Breast epithelium (tissue), 4 donors: ENCODE data around the gene RAP2C. TPM values are rescaled to one million over a fixed set of nuclear protein-coding genes. Genes with fewer than 3 reads are reported as not detected.

Source experiments
- DNase-seq, 2 donors: peaks; one replicate each; pipeline ENCODE4 v3.0.0-alpha.2; 2019; ENCODE audit warnings: low spot score in 2 of 2
- H3K27ac ChIP-seq, 2 donors: fragments of 200-600 bp; sonication (generic) in 1 of 2; one replicate each; pipeline ENCODE4 v1.5.1; 2016 to 2019; ENCODE audit warnings: mild to moderate bottlenecking in 1 of 2
- H3K27me3 ChIP-seq, 2 donors: fragments of 200-600 bp; sonication (generic) in 1 of 2; one replicate each; pipeline versions ENCODE4 v1.5.1 to v1.6.0; 2017 to 2019; ENCODE audit warnings: control low read depth in 1 of 2, mild to moderate bottlenecking in 1 of 2
- H3K36me3 ChIP-seq: fragments of 200-600 bp; one replicate; pipeline ENCODE4 v1.5.1; 2019
- H3K4me1 ChIP-seq, 2 donors: fragments of 200-600 bp; sonication (generic); one replicate each; pipeline ENCODE4 v1.5.1; 2016 to 2019; ENCODE audit warnings: control low read depth in 1 of 2
- H3K4me3 ChIP-seq, 3 donors: fragments of 200-600 bp; sonication (generic); 1 replicate in 2 of 3; 2 replicates in 1 of 3; pipeline ENCODE4 v1.5.1; 2016 to 2019; ENCODE audit warnings: mild to moderate bottlenecking in 3 of 3, moderate library complexity in 2 of 3
- H3K9me3 ChIP-seq, 2 donors: fragments of 200-600 bp; sonication (generic) in 1 of 2; one replicate each; pipeline ENCODE4 v1.5.1; 2016 to 2019; ENCODE audit warnings: control low read depth in 1 of 2
- CTCF ChIP-seq, 3 donors: fragments of 450-650 bp; IDR thresholded peaks; one replicate each; pipeline ENCODE4 v1.5.1; 2016 to 2017; ENCODE audit warnings: antibody characterized with exemption in 3 of 3, mild to moderate bottlenecking in 3 of 3, moderate library complexity in 3 of 3
- POLR2A ChIP-seq: fragments of 450-650 bp; IDR thresholded peaks from one replicate; pipeline ENCODE4 v1.6.1; 2016; ENCODE audit warnings: antibody characterized with exemption, mild to moderate bottlenecking, moderate library complexity
- POLR2AphosphoS5 ChIP-seq, 3 donors: sonication (generic); formaldehyde crosslinking; IDR thresholded peaks; one replicate each; pipeline ENCODE4 v1.6.1; 2017; ENCODE audit warnings: antibody characterized with exemption in 3 of 3
- intact Hi-C: fragments of 100-400 bp; cut with DNase I; formaldehyde crosslinking; loops from one replicate; pipeline ENCODE4 v1.15.1; 2023; ENCODE audit warnings: low total_unique reads
- total RNA-seq, 3 donors: library from RNA; depleted of rRNA; stranded (reverse); fragments of >200 nt; gene quantifications; one replicate each; pipeline ENCODE4 v1.1.0, GENCODE V29; 2016

Gene RAP2C
- total RNA-seq, 3 donors from 2014 or later, result 14.1 to 22.1 (median 18.0) TPM

GRCh38 chrX:132214518-132214917, 4.7 kb downstream of the RAP2C start:
- H3K9me3 ChIP-seq, result no peaks in the 10 kb centered on the region
- no peak for DNase-seq
- intact Hi-C loops, result no loop called here
- TF ChIP-seq POLR2A, result no peak
- TF ChIP-seq CTCF (IDR thresholded peaks at IDR 0.05), result no peak
- no peak for TF ChIP-seq POLR2AphosphoS5 (IDR thresholded peaks at IDR 0.05)
- no peaks in the 10 kb centered on the region for H3K4me1 ChIP-seq
- H3K27me3 ChIP-seq, result peaks cover 0 to 7% of the 10 kb centered on the region in 2 donors
- no peaks in the 10 kb centered on the region for H3K36me3 ChIP-seq
- H3K4me3 ChIP-seq, result no peak overlapping the region
- H3K27ac ChIP-seq, result no peak overlapping the region

GRCh38 chrX:132209527-132209926, 9.7 kb downstream of the RAP2C start:
- Histone ChIP-seq H3K27me3 (peaks cover 0 to 11% of the 10 kb centered on the region in 2 donors), H3K9me3 (no peaks in the 10 kb centered on the region), H3K4me1 (no peaks in the 10 kb centered on the region), H3K27ac (no peak overlapping the region), H3K4me3 (no peak overlapping the region), H3K36me3 (no peaks in the 10 kb centered on the region)
- TF ChIP-seq CTCF (IDR thresholded peaks at IDR 0.05), result no peak
- TF ChIP-seq POLR2A, result no peak
- no peak for DNase-seq
- intact Hi-C loops, result loop anchor here (10.0 kb wide), 1 partner anchor 1485 kb away; no protein-coding TSS in a partner anchor

- no peak for DNase-seq
- H3K4me3 ChIP-seq, result no peak overlapping the region
- H3K27me3 ChIP-seq, result peaks cover 0 to 11% of the 10 kb centered on the region in 2 donors
- no peak overlapping the region for H3K27ac ChIP-seq
- H3K4me1 ChIP-seq, result no peaks in the 10 kb centered on the region
- no peaks in the 10 kb centered on the region for H3K36me3 ChIP-seq
- no peaks in the 10 kb centered on the region for H3K9me3 ChIP-seq
- intact Hi-C loops, result loop anchor here (10.0 kb wide), 1 partner anchor 1486 kb away; no protein-coding TSS in a partner anchor
- no peak for TF ChIP-seq POLR2AphosphoS5 (IDR thresholded peaks at IDR 0.05)
- TF ChIP-seq POLR2A, result no peak
- no peak for TF ChIP-seq CTCF (IDR thresholded peaks at IDR 0.05)
Measured at GRCh38 chrX:132208422-132208821, 10.8 kb downstream of the RAP2C start.

- no peak overlapping the region for H3K4me3 ChIP-seq
- no peak for TF ChIP-seq POLR2A
- no peak for TF ChIP-seq CTCF (IDR thresholded peaks at IDR 0.05)
- no peaks in the 10 kb centered on the region for H3K4me1 ChIP-seq
- no peaks in the 10 kb centered on the region for H3K36me3 ChIP-seq
- intact Hi-C loops, result loop anchor here (10.0 kb wide), 1 partner anchor 1487 kb away; no protein-coding TSS in a partner anchor
- H3K27me3 ChIP-seq, result peaks cover 0 to 11% of the 10 kb centered on the region in 2 donors
- no peak for DNase-seq
- no peak overlapping the region for H3K27ac ChIP-seq
- H3K9me3 ChIP-seq, result no peaks in the 10 kb centered on the region
Measured at GRCh38 chrX:132207996-132208395, 11.3 kb downstream of the RAP2C start.

GRCh38 chrX:132206259-132206658, 13.0 kb downstream of the RAP2C start:
- H3K9me3 ChIP-seq, result no peaks in the 10 kb centered on the region

More at GRCh38 chrX:132206259-132206658, 13.0 kb downstream of the RAP2C start:
- no peak overlapping the region for H3K4me3 ChIP-seq
- intact Hi-C loops, result loop anchor here (10.0 kb wide), 1 partner anchor 1489 kb away; no protein-coding TSS in a partner anchor
- no peaks in the 10 kb centered on the region for H3K4me1 ChIP-seq
- peaks cover 0 to 11% of the 10 kb centered on the region in 2 donors for H3K27me3 ChIP-seq
- H3K36me3 ChIP-seq, result no peaks in the 10 kb centered on the region
- no peak for TF ChIP-seq POLR2A
- no peak for TF ChIP-seq POLR2AphosphoS5 (IDR thresholded peaks at IDR 0.05)
- no peak for TF ChIP-seq CTCF (IDR thresholded peaks at IDR 0.05)
- DNase-seq, result no peak
- no peak overlapping the region for H3K27ac ChIP-seq
